Measurements from ENCODE around the gene KIAA2012.
A peak's percentile ranks its signal among the peaks of the same experiment; 100 is the strongest.

Gene KIAA2012

DNA sequence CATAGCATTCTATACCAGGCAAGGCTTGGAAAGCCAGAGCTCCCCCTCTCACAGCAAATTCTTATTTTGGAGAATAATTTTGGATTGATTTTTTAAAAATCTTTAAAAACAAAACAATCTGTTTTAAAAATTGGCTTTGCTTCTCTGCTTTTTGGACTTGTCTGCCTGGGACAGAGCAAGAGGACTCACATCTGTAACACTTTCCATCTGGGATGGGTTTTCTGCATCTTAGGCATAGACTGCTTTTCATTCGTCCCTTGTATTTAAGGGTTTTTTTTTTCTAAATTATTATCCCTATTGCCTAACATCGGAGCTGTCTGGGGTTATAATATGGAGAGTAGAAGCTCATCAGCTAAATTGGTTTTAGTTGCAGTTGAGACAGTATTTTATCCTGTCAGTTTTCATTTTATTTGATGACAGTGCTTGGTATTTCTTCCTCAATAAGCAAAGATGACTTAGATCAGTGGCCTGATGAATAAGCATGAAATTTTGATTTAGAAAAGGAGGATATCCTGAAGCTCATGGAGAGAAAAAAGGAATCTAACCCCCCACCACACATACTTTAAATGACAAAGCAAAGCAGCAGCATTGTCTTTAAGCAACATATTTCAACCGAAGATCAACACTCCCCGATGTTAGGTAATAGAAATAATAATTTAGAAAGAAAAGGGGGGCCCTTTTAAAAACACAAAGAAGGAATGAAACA, 41.7 kb upstream of the KIAA2012 start:
- TF ChIP-seq, protein P1, sequence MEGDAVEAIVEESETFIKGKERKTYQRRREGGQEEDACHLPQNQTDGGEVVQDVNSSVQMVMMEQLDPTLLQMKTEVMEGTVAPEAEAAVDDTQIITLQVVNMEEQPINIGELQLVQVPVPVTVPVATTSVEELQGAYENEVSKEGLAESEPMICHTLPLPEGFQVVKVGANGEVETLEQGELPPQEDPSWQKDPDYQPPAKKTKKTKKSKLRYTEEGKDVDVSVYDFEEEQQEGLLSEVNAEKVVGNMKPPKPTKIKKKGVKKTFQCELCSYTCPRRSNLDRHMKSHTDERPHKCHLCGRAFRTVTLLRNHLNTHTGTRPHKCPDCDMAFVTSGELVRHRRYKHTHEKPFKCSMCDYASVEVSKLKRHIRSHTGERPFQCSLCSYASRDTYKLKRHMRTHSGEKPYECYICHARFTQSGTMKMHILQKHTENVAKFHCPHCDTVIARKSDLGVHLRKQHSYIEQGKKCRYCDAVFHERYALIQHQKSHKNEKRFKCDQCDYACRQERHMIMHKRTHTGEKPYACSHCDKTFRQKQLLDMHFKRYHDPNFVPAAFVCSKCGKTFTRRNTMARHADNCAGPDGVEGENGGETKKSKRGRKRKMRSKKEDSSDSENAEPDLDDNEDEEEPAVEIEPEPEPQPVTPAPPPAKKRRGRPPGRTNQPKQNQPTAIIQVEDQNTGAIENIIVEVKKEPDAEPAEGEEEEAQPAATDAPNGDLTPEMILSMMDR (IDR thresholded peaks at IDR 0.05; ENCODE audit: insufficient read depth, low read depth, low read length, missing control alignments): no peak
- DNase-seq (ENCODE audit: low read depth): no peak
- H3K4me3 ChIP-seq (ENCODE audit: low read depth, low read length): no peak overlapping the region

- peak; percentile 54 for DNase-seq (ENCODE audit: low read depth)
- TF ChIP-seq, protein P1 (IDR thresholded peaks at IDR 0.05; ENCODE audit: insufficient read depth, low read depth, low read length, missing control alignments): no peak
- peak overlapping the region; percentile 70 for H3K4me3 ChIP-seq (ENCODE audit: low read depth, low read length)
These were observed 40.2 kb upstream of the KIAA2012 start for GRCh38 chr2:202032846-202033316.

- peak; percentile 94 for DNase-seq (ENCODE audit: low read depth)
- TF ChIP-seq, protein P1 (IDR thresholded peaks at IDR 0.05; ENCODE audit: insufficient read depth, low read depth, low read length, missing control alignments): peak; percentile 24
- H3K4me3 ChIP-seq (ENCODE audit: low read depth, low read length): peak within 1 kb of the TSS; percentile 75
These were observed 39.5 kb upstream of the KIAA2012 start, which contains the start of gene FZD7 for GRCh38 chr2:202033317-202034248. FZD7 (plus strand) TSS chr2:202033855; CDS start chr2:202034648, 793 bp downstream.

DNA sequence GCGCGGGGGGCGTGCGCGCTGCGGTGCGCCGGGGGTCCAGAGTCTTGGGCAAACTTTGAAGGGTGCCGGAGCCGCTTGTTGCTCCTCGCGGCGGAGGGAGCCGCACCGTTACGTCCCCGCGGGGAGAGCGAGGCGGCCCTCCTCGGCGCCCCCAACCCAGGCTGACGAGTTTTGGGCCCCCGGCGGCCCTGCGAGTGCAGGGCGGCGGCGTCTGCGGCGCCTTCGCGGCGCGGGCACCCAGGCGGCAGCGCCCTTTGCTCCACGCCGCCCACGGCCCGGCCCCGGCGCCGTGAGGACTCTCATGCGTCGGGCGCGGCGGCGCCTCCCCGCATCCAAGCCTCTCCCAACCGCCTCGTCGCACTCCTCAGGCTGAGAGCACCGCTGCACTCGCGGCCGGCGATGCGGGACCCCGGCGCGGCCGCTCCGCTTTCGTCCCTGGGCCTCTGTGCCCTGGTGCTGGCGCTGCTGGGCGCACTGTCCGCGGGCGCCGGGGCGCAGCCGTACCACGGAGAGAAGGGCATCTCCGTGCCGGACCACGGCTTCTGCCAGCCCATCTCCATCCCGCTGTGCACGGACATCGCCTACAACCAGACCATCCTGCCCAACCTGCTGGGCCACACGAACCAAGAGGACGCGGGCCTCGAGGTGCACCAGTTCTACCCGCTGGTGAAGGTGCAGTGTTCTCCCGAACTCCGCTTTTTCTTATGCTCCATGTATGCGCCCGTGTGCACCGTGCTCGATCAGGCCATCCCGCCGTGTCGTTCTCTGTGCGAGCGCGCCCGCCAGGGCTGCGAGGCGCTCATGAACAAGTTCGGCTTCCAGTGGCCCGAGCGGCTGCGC, 38.6 kb upstream of the KIAA2012 start:
- TF ChIP-seq, protein P1 (IDR thresholded peaks at IDR 0.05; ENCODE audit: insufficient read depth, low read depth, low read length, missing control alignments): no peak
- peak; percentile 40 for DNase-seq (ENCODE audit: low read depth)
- peak overlapping the region; percentile 75 for H3K4me3 ChIP-seq (ENCODE audit: low read depth, low read length)

DNA sequence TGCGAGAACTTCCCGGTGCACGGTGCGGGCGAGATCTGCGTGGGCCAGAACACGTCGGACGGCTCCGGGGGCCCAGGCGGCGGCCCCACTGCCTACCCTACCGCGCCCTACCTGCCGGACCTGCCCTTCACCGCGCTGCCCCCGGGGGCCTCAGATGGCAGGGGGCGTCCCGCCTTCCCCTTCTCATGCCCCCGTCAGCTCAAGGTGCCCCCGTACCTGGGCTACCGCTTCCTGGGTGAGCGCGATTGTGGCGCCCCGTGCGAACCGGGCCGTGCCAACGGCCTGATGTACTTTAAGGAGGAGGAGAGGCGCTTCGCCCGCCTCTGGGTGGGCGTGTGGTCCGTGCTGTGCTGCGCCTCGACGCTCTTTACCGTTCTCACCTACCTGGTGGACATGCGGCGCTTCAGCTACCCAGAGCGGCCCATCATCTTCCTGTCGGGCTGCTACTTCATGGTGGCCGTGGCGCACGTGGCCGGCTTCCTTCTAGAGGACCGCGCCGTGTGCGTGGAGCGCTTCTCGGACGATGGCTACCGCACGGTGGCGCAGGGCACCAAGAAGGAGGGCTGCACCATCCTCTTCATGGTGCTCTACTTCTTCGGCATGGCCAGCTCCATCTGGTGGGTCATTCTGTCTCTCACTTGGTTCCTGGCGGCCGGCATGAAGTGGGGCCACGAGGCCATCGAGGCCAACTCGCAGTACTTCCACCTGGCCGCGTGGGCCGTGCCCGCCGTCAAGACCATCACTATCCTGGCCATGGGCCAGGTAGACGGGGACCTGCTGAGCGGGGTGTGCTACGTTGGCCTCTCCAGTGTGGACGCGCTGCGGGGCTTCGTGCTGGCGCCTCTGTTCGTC, 37.7 kb upstream of the KIAA2012 start:
- TF ChIP-seq, protein P1 (IDR thresholded peaks at IDR 0.05; ENCODE audit: insufficient read depth, low read depth, low read length, missing control alignments): no peak
- H3K4me3 ChIP-seq (ENCODE audit: low read depth, low read length): peak overlapping the region; percentile 75
- peak; percentile 37 for DNase-seq (ENCODE audit: low read depth)

Measured in GM12865 (cell line).